SK-N-SH (cell line): Measurements from ENCODE around the gene UBXN10. TPM values are rescaled to one million over a fixed set of nuclear protein-coding genes. Genes with fewer than 3 reads are reported as not detected.

Experiments
- CTCF ChIA-PET: fragments of 300-600, 350-600 bp; formaldehyde crosslinking; extraction: SDS; loops from one replicate; lab custom pipeline; 2021; lab: Yijun Ruan, JAX
- POLR2A ChIA-PET: fragments of 350-600 bp; sonication (Branson Sonifier 250); formaldehyde crosslinking; extraction: SDS; loops from one replicate; lab custom pipeline; 2020; ENCODE audit warnings: antibody characterized with exemption, inconsistent platforms; lab: Yijun Ruan, JAX
- DNase-seq: peaks from one replicate; pipeline ENCODE4 v3.0.0; 2012
- H2AFZ ChIP-seq: fragments of 200-600 bp; sonication (generic); 2 replicates; pipeline ENCODE4 v1.8.1; 2016; ENCODE audit warnings: antibody characterized with exemption, mild to moderate bottlenecking, low read depth
- H3F3A ChIP-seq: fragments of 200-600 bp; sonication (generic); replicated peaks from 2 replicates; pipeline ENCODE3; 2016; ENCODE audit warnings: antibody characterized with exemption, mild to moderate bottlenecking; ENCODE audit not compliant: insufficient read depth
- H3K27ac ChIP-seq, 2 experiments: fragments of 200-500 bp in 1 of 2; fragments of 200-600 bp in 1 of 2; sonication (Bioruptor generic) in 1 of 2; sonication (generic), shearing (Covaris generic) in 1 of 2; 2 replicates each; pipeline versions ENCODE4 v1.5.1 to v1.6.1; 2014 to 2016; ENCODE audit warnings: low read depth in 2 of 2, inconsistent platforms in 1 of 2, low read length in 1 of 2, mild to moderate bottlenecking in 1 of 2, mixed read lengths in 1 of 2
- H3K27me3 ChIP-seq: fragments of 200-600 bp; sonication (generic), shearing (Covaris generic); 2 replicates; pipeline ENCODE4 v1.6.1; 2016; ENCODE audit warnings: mixed run types; ENCODE audit not compliant: insufficient read depth
- H3K36me3 ChIP-seq, 2 experiments: fragments of 200-500 bp in 1 of 2; fragments of 200-600 bp in 1 of 2; sonication (Bioruptor generic) in 1 of 2; sonication (generic) in 1 of 2; replicated peaks in 1 of 2; 2 replicates each; pipeline versions ENCODE3 to v1.5.1; 2014 to 2016; ENCODE audit warnings: low read length in 1 of 2, mild to moderate bottlenecking in 1 of 2; ENCODE audit not compliant: insufficient read depth in 2 of 2, control insufficient read depth in 1 of 2
- H3K4me1 ChIP-seq, 2 experiments: fragments of 200-500 bp in 1 of 2; fragments of 200-600 bp in 1 of 2; sonication (Bioruptor generic) in 1 of 2; sonication (generic), shearing (Covaris generic) in 1 of 2; 2 replicates each; pipeline versions ENCODE4 v1.5.1 to v1.6.1; 2014 to 2016; ENCODE audit warnings: low read depth in 1 of 2, low read length in 1 of 2, mixed run types in 1 of 2; ENCODE audit not compliant: insufficient read depth in 2 of 2, control insufficient read depth in 1 of 2
- H3K4me2 ChIP-seq: fragments of 200-600 bp; sonication (generic), shearing (Covaris generic); 2 replicates; pipeline ENCODE4 v1.6.1; 2017; ENCODE audit warnings: mixed run types
- H3K4me3 ChIP-seq, 2 experiments: fragments of 200-500 bp in 1 of 2; fragments of 200-600 bp in 1 of 2; sonication (Bioruptor generic) in 1 of 2; sonication (generic), shearing (Covaris generic) in 1 of 2; 2 replicates each; pipeline versions ENCODE4 v1.5.1 to v1.8.1; 2014 to 2016; ENCODE audit warnings: low read depth in 2 of 2, inconsistent platforms in 1 of 2, low read length in 1 of 2, mild to moderate bottlenecking in 1 of 2, mixed read lengths in 1 of 2, moderate library complexity in 1 of 2
- H3K79me2 ChIP-seq: fragments of 200-600 bp; sonication (generic); 2 replicates; pipeline ENCODE4 v1.8.1; 2017; ENCODE audit warnings: mild to moderate bottlenecking; ENCODE audit not compliant: insufficient read depth
- H3K9ac ChIP-seq: fragments of 200-600 bp; sonication (generic); 2 replicates; pipeline ENCODE4 v1.6.1; 2017; ENCODE audit warnings: mixed run types
- H3K9me2 ChIP-seq: fragments of 200-600 bp; sonication (generic); 2 replicates; pipeline ENCODE4 v1.6.1; 2017; ENCODE audit warnings: mixed run types
- H3K9me3 ChIP-seq: fragments of 200-600 bp; sonication (generic); 2 replicates; pipeline ENCODE4 v1.6.1; 2017; ENCODE audit warnings: mixed run types, mild to moderate bottlenecking, moderate library complexity
- H4K20me1 ChIP-seq: fragments of 200-600 bp; sonication (generic); 2 replicates; pipeline ENCODE4 v1.6.1; 2017; ENCODE audit warnings: mild to moderate bottlenecking, mixed run types; ENCODE audit not compliant: insufficient read depth
- CHD2 ChIP-seq: fragments of 150-350 bp; IDR thresholded peaks from 2 replicates; pipeline ENCODE4 v1.6.1; 2018; ENCODE audit warnings: low read length; ENCODE audit not compliant: partially characterized antibody
- CTCF ChIP-seq: fragments of 200-600 bp; sonication (generic); IDR thresholded peaks from 2 replicates; pipeline ENCODE4 v1.6.1; 2017; ENCODE audit warnings: antibody characterized with exemption, mild to moderate bottlenecking, moderate library complexity
- ELF1 ChIP-seq: IDR thresholded peaks from 2 replicates; pipeline ENCODE4 v1.4.0; 2012
- EP300 ChIP-seq, 2 experiments: IDR thresholded peaks; 2 replicates each; pipeline versions ENCODE4 v1.4.0 to v1.6.1; 2012; ENCODE audit warnings: borderline replicate concordance in 1 of 2, low read depth in 1 of 2, low read length in 1 of 2
- FOSL2 ChIP-seq: IDR thresholded peaks from 2 replicates; pipeline ENCODE4 v1.4.0; 2012; ENCODE audit warnings: low read depth, mild to moderate bottlenecking, moderate library complexity, borderline replicate concordance
- FOXJ3 ChIP-seq: sonication (generic); formaldehyde crosslinking; IDR thresholded peaks from 2 replicates; pipeline ENCODE4 v1.5.1; 2020; ENCODE audit warnings: mild to moderate bottlenecking, missing genetic modification reagents
- MEF2A ChIP-seq: IDR thresholded peaks from 2 replicates; pipeline ENCODE4 v1.4.0; 2012; ENCODE audit warnings: low read depth, borderline replicate concordance
- NFIC ChIP-seq: IDR thresholded peaks from 2 replicates; pipeline ENCODE4 v1.4.0; 2012; ENCODE audit warnings: borderline replicate concordance
- RAD21 ChIP-seq: IDR thresholded peaks from 2 replicates; pipeline ENCODE4 v1.6.1; 2012; ENCODE audit warnings: mild to moderate bottlenecking, low read length
- SIN3A ChIP-seq: IDR thresholded peaks from 2 replicates; pipeline ENCODE4 v1.6.1; 2012; ENCODE audit warnings: low read depth, mild to moderate bottlenecking, low read length, moderate library complexity, borderline replicate concordance
- SMC3 ChIP-seq: IDR thresholded peaks from 2 replicates; pipeline ENCODE4 v1.6.1; 2012; ENCODE audit warnings: low read depth, low read length, improper control_type of control experiment
- TAF1 ChIP-seq: IDR thresholded peaks from 2 replicates; pipeline ENCODE4 v1.6.1; 2012; ENCODE audit warnings: low read depth, mild to moderate bottlenecking, low read length, moderate library complexity, borderline replicate concordance
- YY1 ChIP-seq: IDR thresholded peaks from 2 replicates; pipeline ENCODE4 v1.4.0; 2012; ENCODE audit warnings: low read depth, mild to moderate bottlenecking
- WGBS: methylation state at CpG from one replicate; pipeline ENCODE4 v1.1.6; 2017; ENCODE audit warnings: low lambda C conversion rate; 5-methylcytosine and 5-hydroxymethylcytosine counted together
- polyA plus RNA-seq, 3 experiments: library from polyadenylated mRNA; depleted of rRNA; stranded (reverse); fragments of >200 nt; gene quantifications; 2 replicates each; pipeline ENCODE4 v1.2.3, GENCODE V29; 2012

UBXN10 gene
- polyA plus RNA-seq, 1 of the 3 experiments (the other 2 are of a cell fraction), result not detected

GRCh38 chr1:20212685-20213331, 26.9 kb downstream of the UBXN10 start:
- ChIA-PET CTCF (interaction anchor here (0.6 to 16.2 kb wide), 88 partner anchors 9 to 403 kb away, joined by 3 to 286 read pairs (median 5); partner anchors contain the start of gene CAMK2N1), POLR2A (no interaction called here)
- Histone ChIP-seq H3K9me2 (no peaks in the 10 kb centered on the region), H4K20me1 (no peaks in the 10 kb centered on the region), H3K4me1 (peaks cover 0 to 11% of the 10 kb centered on the region in 2 experiments; a peak in 1 of 4 replicates), H3K36me3 (no peaks in the 10 kb centered on the region), H3K27me3 (peaks cover 24% of the 10 kb centered on the region), H3K79me2 (no peaks in the 10 kb centered on the region), H3F3A (no peaks in the 10 kb centered on the region), H3K27ac (no peak overlapping the region), H3K4me2 (peak overlapping the region; percentile 57; the same call in 1 of the 2 replicates), H2AFZ (no peak overlapping the region; the same call in 1 of the 2 replicates), H3K9me3 (no peaks in the 10 kb centered on the region), H3K4me3 (no peak overlapping the region; a peak in 1 of 4 replicates), H3K9ac (no peak overlapping the region)
- DNase-seq, result peak; percentile 82
- 3% methylated on average over 12 of the region's 21 CpGs for WGBS
- no peak for TF ChIP-seq CHD2
- peak; percentile 82 for TF ChIP-seq RAD21
- no peak for TF ChIP-seq MEF2A
- peak; percentile 84 for TF ChIP-seq CTCF
- peak; percentile 65 for TF ChIP-seq SMC3
- TF ChIP-seq NFIC, result 0 out of 2 replicates have a peak, but pooled peaks have one; percentile 28
- no peak for TF ChIP-seq YY1
- TF ChIP-seq TAF1, result no peak
- TF ChIP-seq ELF1, result no peak
- TF ChIP-seq EP300 (IDR thresholded peaks at IDR 0.05; ENCODE audit: borderline replicate concordance in 1 of 2, low read depth in 1 of 2, low read length in 1 of 2), result no peak
- no peak for TF ChIP-seq FOSL2

- 38% methylated on average over 6 of the region's 6 CpGs for WGBS
- H3K9me2 ChIP-seq, result no peaks in the 10 kb centered on the region
- no peak overlapping the region for H3K27ac ChIP-seq
- no peak for DNase-seq
- no peak overlapping the region for H3K4me3 ChIP-seq
- no peaks in the 10 kb centered on the region for H3K9me3 ChIP-seq
- H3K4me1 ChIP-seq, result peaks cover 0 to 11% of the 10 kb centered on the region in 2 experiments; a peak in 1 of 4 replicates
- no peak overlapping the region for H3K9ac ChIP-seq
- ChIA-PET CTCF (interaction anchor here (0.7 to 16.2 kb wide), 8 partner anchors 18 to 273 kb away, joined by 3 to 286 read pairs (median 10); partner anchors contain the start of gene CAMK2N1), POLR2A (no interaction called here)
- no peaks in the 10 kb centered on the region for H4K20me1 ChIP-seq
- no peaks in the 10 kb centered on the region for H3K79me2 ChIP-seq
- peaks cover 24% of the 10 kb centered on the region for H3K27me3 ChIP-seq
- no peak overlapping the region for H2AFZ ChIP-seq
- no peak overlapping the region for H3K4me2 ChIP-seq
- H3F3A ChIP-seq, result no peaks in the 10 kb centered on the region
- no peaks in the 10 kb centered on the region for H3K36me3 ChIP-seq
- TF ChIP-seq SIN3A, result no peak
- no peak for TF ChIP-seq FOXJ3
Measured at GRCh38 chr1:20215716-20216115, 29.8 kb downstream of the UBXN10 start.
